ENCODE data around the gene PRKAB2.
"Not testable (repeated sequence)": the region's sequence is repeated elsewhere in the genome, so short reads cannot be mapped to it uniquely, and the experiment has no call there.

Gene PRKAB2

DNA sequence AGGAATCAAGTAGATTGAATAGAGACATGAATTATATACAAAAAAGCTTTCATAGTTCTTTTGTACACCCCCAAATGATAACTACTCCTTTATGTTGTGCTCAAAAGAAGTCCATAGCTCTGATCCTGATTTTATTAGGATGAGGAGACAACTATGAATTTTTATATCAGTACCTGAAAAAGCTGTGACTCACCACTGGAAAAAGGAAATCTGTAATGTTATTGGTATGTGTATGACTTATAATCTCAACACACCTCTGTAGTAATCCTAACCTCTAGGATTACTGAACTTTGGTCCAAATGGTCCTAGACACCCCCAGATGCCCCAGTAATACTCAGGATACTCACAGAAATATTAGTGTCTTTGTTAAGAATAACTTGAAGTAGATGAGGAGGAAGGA is 10.2 kb downstream of the PRKAB2 start:
- H3K36me3 Mint-ChIP-seq: peaks cover 40 to 63% of the 10 kb centered on the region in 2 donors
- no peak for DNase-seq
- H3K27me3 Mint-ChIP-seq: no peaks in the 10 kb centered on the region
- H3K9me3 Mint-ChIP-seq: no peaks in the 10 kb centered on the region
- no peak for ATAC-seq (replicated peaks)
- H3K4me1 Mint-ChIP-seq: no peaks in the 10 kb centered on the region
- no peak overlapping the region for H3K27ac Mint-ChIP-seq
- H3K4me3 Mint-ChIP-seq: no peak overlapping the region

DNA sequence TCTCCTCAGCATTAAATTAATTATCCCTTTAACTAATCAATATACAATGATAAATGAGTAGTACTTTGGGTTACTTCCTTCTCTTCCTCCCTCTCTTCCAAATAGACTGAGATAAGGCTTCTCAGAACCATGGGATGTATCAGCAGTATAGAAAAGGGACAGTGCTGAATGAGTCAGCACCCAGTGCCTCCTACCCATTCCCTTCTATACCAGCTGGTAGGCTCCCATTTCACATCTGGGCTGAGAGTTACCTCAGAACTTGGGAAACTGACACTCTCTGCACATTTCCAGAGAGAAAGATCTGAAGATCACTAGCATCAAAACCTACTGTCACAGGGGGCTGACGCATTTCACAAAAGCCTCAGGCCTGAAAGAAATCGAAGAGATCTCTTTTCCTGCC is 15.2 kb downstream of the PRKAB2 start:
- H3K36me3 Mint-ChIP-seq: peaks cover 43 to 66% of the 10 kb centered on the region in 2 donors
- H3K27ac Mint-ChIP-seq, H3K9me3 Mint-ChIP-seq: not testable (repeated sequence)

DNA sequence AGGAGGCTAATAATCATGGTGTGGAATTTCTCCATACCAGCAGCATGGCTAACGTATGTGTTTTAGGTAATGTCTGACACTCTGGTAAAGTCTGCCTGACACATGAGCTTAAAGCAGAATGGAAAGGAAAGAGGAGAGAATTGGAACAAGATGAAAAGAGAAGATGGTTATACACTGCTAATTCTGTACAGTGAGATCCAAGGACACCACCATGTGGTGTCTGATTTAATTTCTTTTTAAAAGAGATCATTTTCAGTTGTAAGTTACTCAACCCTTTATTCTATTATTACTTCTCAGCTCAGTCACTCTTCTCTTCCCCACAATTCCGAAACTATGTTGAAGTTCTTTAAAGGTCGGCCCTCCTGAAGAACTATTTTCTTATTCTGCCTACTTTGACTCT is 15.6 kb downstream of the PRKAB2 start:
- Mint-ChIP-seq H3K4me1 (no peaks in the 10 kb centered on the region), H3K27me3 (no peaks in the 10 kb centered on the region), H3K4me3 (no peak overlapping the region), H3K9me3 (no peaks in the 10 kb centered on the region), H3K27ac (no peak overlapping the region), H3K36me3 (peaks cover 45 to 68% of the 10 kb centered on the region in 2 donors)
- no peak for ATAC-seq (replicated peaks)
- no peak for DNase-seq

More for the DNA sequence above, 15.2 kb downstream of the PRKAB2 start:
- not testable (repeated sequence) for H3K4me1 Mint-ChIP-seq; DNase-seq; ATAC-seq (replicated peaks); H3K27me3 Mint-ChIP-seq; H3K4me3 Mint-ChIP-seq

GRCh38 chr1:147152772-147153171 is 19.5 kb downstream of the PRKAB2 start:
- H3K4me1 Mint-ChIP-seq: no peaks in the 10 kb centered on the region
- H3K27ac Mint-ChIP-seq: no peak overlapping the region
- H3K36me3 Mint-ChIP-seq: peaks cover 24 to 40% of the 10 kb centered on the region in 2 donors
- H3K27me3 Mint-ChIP-seq: no peaks in the 10 kb centered on the region
- no peaks in the 10 kb centered on the region for H3K9me3 Mint-ChIP-seq
- DNase-seq (no peak), ATAC-seq (replicated peaks) (no peak)
- H3K4me3 Mint-ChIP-seq: no peak overlapping the region

- Mint-ChIP-seq H3K4me3 (no peak overlapping the region), H3K36me3 (peaks cover 12 to 35% of the 10 kb centered on the region in 2 donors), H3K27me3 (no peaks in the 10 kb centered on the region), H3K9me3 (no peaks in the 10 kb centered on the region), H3K27ac (no peak overlapping the region), H3K4me1 (no peaks in the 10 kb centered on the region)
- DNase-seq: no peak
- no peak for ATAC-seq (replicated peaks)
Observed at GRCh38 chr1:147151244-147151643, 21.0 kb downstream of the PRKAB2 start.

GRCh38 chr1:147142886-147143285 is 29.4 kb downstream of the PRKAB2 start:
- Mint-ChIP-seq H3K27me3 (peaks cover 20 to 30% of the 10 kb centered on the region in 2 donors), H3K4me3 (no peak overlapping the region), H3K4me1 (no peaks in the 10 kb centered on the region), H3K27ac (no peak overlapping the region), H3K36me3 (peaks cover 0 to 11% of the 10 kb centered on the region in 2 donors), H3K9me3 (no peaks in the 10 kb centered on the region)
- DNase-seq (no peak), ATAC-seq (replicated peaks) (no peak)

DNA sequence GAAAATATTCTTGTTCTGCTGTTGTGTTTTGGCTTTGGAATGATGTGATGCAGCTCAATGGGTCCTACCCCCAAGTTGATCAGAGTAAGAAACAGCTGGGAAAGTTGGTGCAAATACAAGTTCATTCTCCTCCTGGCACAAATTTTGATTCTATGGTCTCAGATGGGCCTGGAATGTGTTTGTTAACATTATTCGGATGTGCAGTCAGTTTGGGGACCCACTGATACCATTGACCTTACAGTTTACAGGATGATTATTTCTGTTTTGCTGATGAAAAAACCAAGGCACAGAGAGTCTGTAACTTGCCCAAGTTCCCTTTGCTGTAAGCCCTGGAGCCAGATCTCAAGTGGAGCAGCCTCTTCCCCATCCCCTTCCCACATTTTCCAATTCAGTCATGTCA is 41.5 kb downstream of the PRKAB2 start:
- H3K4me3 Mint-ChIP-seq; DNase-seq; ATAC-seq (replicated peaks); H3K9me3 Mint-ChIP-seq; H3K4me1 Mint-ChIP-seq; H3K36me3 Mint-ChIP-seq; H3K27ac Mint-ChIP-seq: not testable (repeated sequence)
- H3K27me3 Mint-ChIP-seq: peaks cover 21% of the 10 kb centered on the region in 2 donors

GRCh38 chr1:147129116-147129873 is 43.0 kb downstream of the PRKAB2 start:
- Mint-ChIP-seq H3K9me3 (no peaks in the 10 kb centered on the region), H3K4me3 (no peak overlapping the region), H3K36me3 (no peaks in the 10 kb centered on the region), H3K27me3 (peaks cover 21% of the 10 kb centered on the region in 2 donors), H3K27ac (no peak overlapping the region), H3K4me1 (no peaks in the 10 kb centered on the region)
- DNase-seq (no peak), ATAC-seq (replicated peaks) (no peak)

- Mint-ChIP-seq H3K4me3 (no peak overlapping the region), H3K27ac (no peak overlapping the region)
Observed at GRCh38 chr1:147124266-147124665, 48.0 kb downstream of the PRKAB2 start.

GRCh38 chr1:147117109-147117508 is 55.2 kb downstream of the PRKAB2 start:
- Mint-ChIP-seq H3K36me3 (no peaks in the 10 kb centered on the region), H3K4me1 (no peaks in the 10 kb centered on the region), H3K4me3 (no peak overlapping the region), H3K27ac (no peak overlapping the region), H3K9me3 (no peaks in the 10 kb centered on the region), H3K27me3 (peaks cover 30 to 32% of the 10 kb centered on the region in 2 donors)
- DNase-seq: no peak
- ATAC-seq (replicated peaks): no peak

More at GRCh38 chr1:147124266-147124665, 48.0 kb downstream of the PRKAB2 start:
- H3K36me3 Mint-ChIP-seq: no peaks in the 10 kb centered on the region
- H3K27me3 Mint-ChIP-seq: peaks cover 31 to 33% of the 10 kb centered on the region in 2 donors
- no peaks in the 10 kb centered on the region for H3K4me1 Mint-ChIP-seq
- no peak for ATAC-seq (replicated peaks)
- H3K9me3 Mint-ChIP-seq: no peaks in the 10 kb centered on the region
- no peak for DNase-seq

DNA sequence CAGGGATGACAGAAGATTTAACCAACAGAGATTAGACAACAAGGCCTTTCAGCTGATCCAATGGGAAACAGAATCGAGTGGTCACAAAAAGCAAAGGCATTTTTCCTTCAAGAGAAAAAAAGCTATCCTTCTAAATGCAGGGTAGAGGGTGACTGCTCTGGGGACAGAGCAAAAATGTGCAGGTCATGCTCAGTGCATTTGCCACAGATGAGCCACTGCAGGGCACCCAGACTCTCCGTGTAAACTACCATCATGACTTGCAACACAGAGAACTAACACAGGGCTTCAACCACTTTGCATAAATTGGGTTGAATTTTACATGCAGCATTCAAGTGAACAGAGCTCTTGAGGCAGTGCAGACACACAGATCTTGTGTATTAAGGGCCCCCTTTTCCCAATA is 56.8 kb downstream of the PRKAB2 start:
- H3K36me3 Mint-ChIP-seq: no peaks in the 10 kb centered on the region
- H3K4me1 Mint-ChIP-seq: no peaks in the 10 kb centered on the region
- no peak overlapping the region for H3K4me3 Mint-ChIP-seq
- ATAC-seq (replicated peaks) (no peak), DNase-seq (no peak)
- H3K27me3 Mint-ChIP-seq: peaks cover 27 to 28% of the 10 kb centered on the region in 2 donors
- no peaks in the 10 kb centered on the region for H3K9me3 Mint-ChIP-seq
- H3K27ac Mint-ChIP-seq: no peak overlapping the region

DNA sequence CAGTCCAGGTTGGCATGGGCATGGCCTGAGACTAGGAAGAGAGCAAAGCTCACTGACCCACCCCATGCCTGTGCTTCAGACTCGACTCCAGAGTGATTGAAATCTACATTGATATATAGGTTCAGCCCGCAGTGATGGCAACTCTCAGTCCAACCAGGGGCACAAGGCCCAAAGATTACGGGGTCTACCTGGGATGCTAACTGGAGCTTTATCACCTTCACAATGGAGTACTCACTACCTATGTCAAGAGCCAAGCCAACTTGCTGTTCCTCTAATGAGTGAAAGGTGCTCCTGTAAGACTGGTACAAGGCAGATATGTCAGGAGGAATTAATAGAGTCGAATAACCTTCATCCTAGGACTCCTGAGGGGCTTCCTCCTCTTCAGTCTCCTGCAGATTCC is 57.2 kb downstream of the PRKAB2 start:
- not testable (repeated sequence) for H3K36me3 Mint-ChIP-seq; H3K4me3 Mint-ChIP-seq; H3K9me3 Mint-ChIP-seq; H3K4me1 Mint-ChIP-seq; ATAC-seq (replicated peaks); DNase-seq; H3K27ac Mint-ChIP-seq
- peaks cover 26 to 27% of the 10 kb centered on the region in 2 donors for H3K27me3 Mint-ChIP-seq

DNA sequence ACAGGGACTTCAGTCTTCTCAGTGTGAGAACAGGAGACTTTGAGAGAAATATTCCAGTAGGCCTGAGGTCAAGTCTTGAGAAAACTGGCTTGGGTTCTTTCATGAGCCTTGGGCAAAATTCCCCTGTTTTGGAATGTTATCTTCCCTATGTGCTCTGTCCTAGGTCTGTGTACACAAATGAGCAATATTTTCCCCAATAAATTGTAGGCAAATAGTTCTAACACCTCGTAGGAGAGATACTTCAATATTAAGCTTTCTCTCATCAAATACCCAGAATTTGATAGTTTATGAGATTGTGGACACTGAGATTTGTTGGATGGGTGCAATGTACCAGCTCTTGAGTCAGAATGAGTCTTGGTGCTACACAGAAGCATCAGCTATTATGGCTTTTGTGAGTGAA is 57.9 kb downstream of the PRKAB2 start:
- not testable (repeated sequence) for H3K4me3 Mint-ChIP-seq; H3K9me3 Mint-ChIP-seq; H3K4me1 Mint-ChIP-seq; ATAC-seq (replicated peaks); H3K27ac Mint-ChIP-seq; DNase-seq; H3K36me3 Mint-ChIP-seq
- H3K27me3 Mint-ChIP-seq: peaks cover 25 to 26% of the 10 kb centered on the region in 2 donors

- no peaks in the 10 kb centered on the region for H3K4me1 Mint-ChIP-seq
- DNase-seq: no peak
Observed at GRCh38 chr1:147111381-147112130, 60.7 kb downstream of the PRKAB2 start.

GRCh38 chr1:147110872-147111271 is 61.4 kb downstream of the PRKAB2 start:
- H3K27ac Mint-ChIP-seq: no peak overlapping the region
- H3K27me3 Mint-ChIP-seq: peaks cover 22 to 25% of the 10 kb centered on the region in 2 donors
- H3K9me3 Mint-ChIP-seq: no peaks in the 10 kb centered on the region
- no peaks in the 10 kb centered on the region for H3K4me1 Mint-ChIP-seq
- DNase-seq: no peak
- ATAC-seq (replicated peaks): no peak
- no peak overlapping the region for H3K4me3 Mint-ChIP-seq
- no peaks in the 10 kb centered on the region for H3K36me3 Mint-ChIP-seq

More at GRCh38 chr1:147111381-147112130, 60.7 kb downstream of the PRKAB2 start:
- Mint-ChIP-seq H3K27me3 (peaks cover 22 to 25% of the 10 kb centered on the region in 2 donors), H3K9me3 (no peaks in the 10 kb centered on the region), H3K27ac (no peak overlapping the region), H3K36me3 (no peaks in the 10 kb centered on the region), H3K4me3 (no peak overlapping the region)
- ATAC-seq (replicated peaks): no peak
